Gastroesophageal sphincter (tissue), 4 donors: ENCODE measurements around the gene ZNF804A. TPM values are rescaled to one million over a fixed set of nuclear protein-coding genes. Genes with fewer than 3 reads are reported as not detected.

Source experiments
- ATAC-seq: fragments of 150-250 bp; one replicate; pipeline ENCODE4 v1.9.1; 2016; ENCODE audit warnings: mild to moderate bottlenecking, moderate library complexity
- H3K27ac ChIP-seq, 4 donors: fragments of 200-600 bp; sonication (generic) in 3 of 4; 1 replicate in 3 of 4; 2 replicates in 1 of 4; pipeline ENCODE4 v1.5.1; 2016 to 2019
- H3K27me3 ChIP-seq: fragments of 200-600 bp; sonication (generic); one replicate; pipeline ENCODE4 v1.5.1; 2019
- H3K36me3 ChIP-seq, 2 donors: fragments of 200-600 bp; sonication (generic); one replicate each; pipeline ENCODE4 v1.5.1; 2019; ENCODE audit warnings: control low read depth in 1 of 2
- H3K4me1 ChIP-seq, 3 donors: fragments of 200-600 bp; sonication (generic); 1 replicate in 2 of 3; 2 replicates in 1 of 3; pipeline ENCODE4 v1.5.1; 2016 to 2019; ENCODE audit warnings: control low read depth in 2 of 3
- H3K4me3 ChIP-seq, 2 donors: fragments of 200-600 bp; sonication (generic); one replicate each; pipeline ENCODE4 v1.5.1; 2019; ENCODE audit warnings: mild to moderate bottlenecking in 1 of 2, moderate library complexity in 1 of 2
- H3K9me3 ChIP-seq, 3 donors: fragments of 200-600 bp; sonication (generic); one replicate each; pipeline ENCODE4 v1.5.1; 2017 to 2019; ENCODE audit warnings: control low read depth in 2 of 3
- EP300 ChIP-seq: sonication (generic); formaldehyde crosslinking; IDR thresholded peaks from one replicate; pipeline ENCODE4 v1.6.1; 2017; ENCODE audit warnings: antibody characterized with exemption, mild to moderate bottlenecking
- POLR2A ChIP-seq, 2 donors: fragments of 450-650 bp; IDR thresholded peaks; one replicate each; pipeline ENCODE4 v1.6.1; 2017; ENCODE audit warnings: antibody characterized with exemption in 2 of 2, mild to moderate bottlenecking in 2 of 2, moderate library complexity in 1 of 2
- POLR2AphosphoS5 ChIP-seq: sonication (generic); formaldehyde crosslinking; IDR thresholded peaks from one replicate; pipeline ENCODE4 v1.6.1; 2017; ENCODE audit warnings: antibody characterized with exemption
- WGBS, 2 donors: methylation state at CpG; one replicate each; pipeline ENCODE4 v1.1.5; 2018; ENCODE audit warnings: low coverage in 1 of 2; 5-methylcytosine and 5-hydroxymethylcytosine counted together
- total RNA-seq, 4 donors: library from RNA; depleted of rRNA; stranded (reverse); fragments of >200 nt; gene quantifications; one replicate each; pipeline ENCODE4 v1.1.0, GENCODE V29; 2016
- TF ChIP-seq, protein P1 (sequence below), 4 experiments: fragments of 200-600 bp in 2 of 4; fragments of 450-650 bp in 2 of 4; sonication (generic) in 1 of 4; IDR thresholded peaks; one replicate each; pipeline ENCODE4 v1.5.1; 2017 to 2019; ENCODE audit warnings: antibody characterized with exemption in 4 of 4, mild to moderate bottlenecking in 2 of 4, moderate library complexity in 2 of 4

ZNF804A gene
- total RNA-seq, 4 donors from 2014 or later, result under 0.01 to 0.08 (median 0.07) TPM; not detected in 1

GRCh38 chr2:184923751-184924150 is 325.4 kb downstream of the ZNF804A start:
- H3K9me3 ChIP-seq, result peaks cover 0 to 29% (median 0%) of the 10 kb centered on the region in 3 donors
- no peak overlapping the region for H3K4me3 ChIP-seq
- no peak overlapping the region for H3K27ac ChIP-seq
- TF ChIP-seq EP300, result no peak
- TF ChIP-seq POLR2AphosphoS5, result no peak
- TF ChIP-seq POLR2A (IDR thresholded peaks at IDR 0.05), result no peak
- TF ChIP-seq, protein P1, sequence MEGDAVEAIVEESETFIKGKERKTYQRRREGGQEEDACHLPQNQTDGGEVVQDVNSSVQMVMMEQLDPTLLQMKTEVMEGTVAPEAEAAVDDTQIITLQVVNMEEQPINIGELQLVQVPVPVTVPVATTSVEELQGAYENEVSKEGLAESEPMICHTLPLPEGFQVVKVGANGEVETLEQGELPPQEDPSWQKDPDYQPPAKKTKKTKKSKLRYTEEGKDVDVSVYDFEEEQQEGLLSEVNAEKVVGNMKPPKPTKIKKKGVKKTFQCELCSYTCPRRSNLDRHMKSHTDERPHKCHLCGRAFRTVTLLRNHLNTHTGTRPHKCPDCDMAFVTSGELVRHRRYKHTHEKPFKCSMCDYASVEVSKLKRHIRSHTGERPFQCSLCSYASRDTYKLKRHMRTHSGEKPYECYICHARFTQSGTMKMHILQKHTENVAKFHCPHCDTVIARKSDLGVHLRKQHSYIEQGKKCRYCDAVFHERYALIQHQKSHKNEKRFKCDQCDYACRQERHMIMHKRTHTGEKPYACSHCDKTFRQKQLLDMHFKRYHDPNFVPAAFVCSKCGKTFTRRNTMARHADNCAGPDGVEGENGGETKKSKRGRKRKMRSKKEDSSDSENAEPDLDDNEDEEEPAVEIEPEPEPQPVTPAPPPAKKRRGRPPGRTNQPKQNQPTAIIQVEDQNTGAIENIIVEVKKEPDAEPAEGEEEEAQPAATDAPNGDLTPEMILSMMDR (IDR thresholded peaks at IDR 0.05), result no peak
- WGBS, 2 donors, result 43 to 70% methylated on average over 1 of the region's 1 CpG
- H3K27me3 ChIP-seq, result no peaks in the 10 kb centered on the region
- H3K36me3 ChIP-seq, result no peaks in the 10 kb centered on the region
- ATAC-seq, result no peak
- H3K4me1 ChIP-seq, result no peaks in the 10 kb centered on the region

DNA sequence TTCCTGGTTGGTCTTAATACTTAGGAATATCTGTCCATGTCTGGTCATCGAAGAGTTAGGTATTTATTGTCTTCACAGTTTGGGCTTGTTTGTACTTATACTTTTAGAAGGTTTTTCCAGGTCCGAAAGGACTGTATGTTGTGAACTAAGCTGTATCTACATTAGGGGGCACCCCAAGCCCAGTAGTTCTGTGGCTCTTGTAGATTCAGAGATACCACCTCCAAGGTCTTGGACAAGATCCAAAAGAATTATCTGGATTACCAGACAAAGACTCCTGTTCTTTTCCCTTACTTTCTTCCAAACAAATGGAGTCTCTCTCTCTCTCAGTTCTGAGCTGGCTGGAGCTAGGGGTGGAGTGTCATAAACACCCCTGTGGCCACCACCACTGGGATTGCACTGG is 328.7 kb downstream of the ZNF804A start:
- no peak for ATAC-seq
- H3K36me3 ChIP-seq, result no peaks in the 10 kb centered on the region
- no peak overlapping the region for H3K27ac ChIP-seq
- H3K9me3 ChIP-seq, result peaks cover 0 to 29% (median 0%) of the 10 kb centered on the region in 3 donors
- H3K4me1 ChIP-seq, result no peaks in the 10 kb centered on the region
- TF ChIP-seq EP300, result no peak
- TF ChIP-seq POLR2A (IDR thresholded peaks at IDR 0.05), result no peak
- TF ChIP-seq POLR2AphosphoS5, result no peak
- TF ChIP-seq, protein P1 (IDR thresholded peaks at IDR 0.05), result no peak
- no peak overlapping the region for H3K4me3 ChIP-seq
- 87 to 100% methylated on average over 2 of the region's 2 CpGs for WGBS, 2 donors
- no peaks in the 10 kb centered on the region for H3K27me3 ChIP-seq

DNA sequence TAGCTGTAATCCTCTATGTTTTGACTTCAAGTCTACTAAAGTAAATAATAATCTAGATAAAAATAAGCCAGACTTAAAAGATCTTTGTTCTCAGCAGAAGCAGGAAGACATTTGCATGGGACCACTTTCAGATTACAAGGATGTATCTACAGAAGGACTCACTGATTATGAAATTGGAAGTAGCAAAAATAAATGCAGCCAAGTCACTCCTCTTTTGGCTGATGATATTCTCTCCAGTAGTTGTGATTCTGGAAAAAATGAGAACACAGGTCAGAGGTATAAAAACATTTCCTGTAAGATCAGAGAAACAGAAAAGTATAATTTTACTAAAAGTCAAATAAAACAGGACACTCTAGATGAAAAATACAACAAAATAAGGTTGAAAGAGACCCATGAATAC is 338.4 kb downstream of the ZNF804A start:
- Histone ChIP-seq H3K9me3 (no peaks in the 10 kb centered on the region), H3K27ac (no peak overlapping the region), H3K4me3 (no peak overlapping the region), H3K4me1 (no peaks in the 10 kb centered on the region), H3K36me3 (no peaks in the 10 kb centered on the region), H3K27me3 (no peaks in the 10 kb centered on the region)
- TF ChIP-seq, protein P1 (IDR thresholded peaks at IDR 0.05), result no peak
- TF ChIP-seq POLR2AphosphoS5, result no peak
- no peak for TF ChIP-seq EP300
- TF ChIP-seq POLR2A (IDR thresholded peaks at IDR 0.05), result no peak
- no peak for ATAC-seq

DNA sequence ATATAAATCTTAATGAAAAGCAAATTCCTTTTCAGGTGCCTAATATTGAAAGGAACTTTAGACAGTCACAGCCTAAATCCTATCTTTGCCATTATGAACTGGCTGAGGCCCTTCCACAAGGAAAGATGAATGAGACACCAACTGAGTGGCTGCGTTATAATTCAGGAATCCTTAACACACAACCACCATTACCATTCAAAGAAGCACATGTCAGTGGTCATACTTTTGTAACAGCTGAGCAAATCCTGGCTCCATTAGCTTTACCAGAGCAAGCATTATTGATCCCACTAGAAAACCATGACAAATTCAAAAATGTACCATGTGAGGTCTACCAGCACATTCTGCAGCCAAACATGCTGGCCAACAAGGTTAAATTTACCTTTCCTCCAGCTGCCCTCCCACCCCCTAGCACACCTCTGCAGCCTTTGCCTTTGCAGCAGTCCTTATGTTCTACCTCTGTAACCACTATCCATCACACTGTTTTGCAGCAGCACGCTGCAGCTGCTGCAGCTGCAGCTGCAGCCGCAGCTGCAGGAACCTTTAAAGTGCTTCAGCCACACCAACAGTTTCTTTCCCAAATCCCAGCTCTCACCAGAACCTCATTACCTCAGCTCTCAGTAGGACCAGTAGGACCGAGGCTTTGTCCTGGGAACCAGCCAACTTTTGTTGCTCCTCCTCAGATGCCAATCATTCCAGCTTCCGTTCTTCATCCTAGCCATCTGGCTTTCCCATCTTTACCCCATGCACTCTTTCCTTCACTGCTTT is 340.1 kb downstream of the ZNF804A start:
- TF ChIP-seq EP300 (no peak), POLR2A (IDR thresholded peaks at IDR 0.05) (no peak), POLR2AphosphoS5 (no peak)
- TF ChIP-seq, protein P1 (IDR thresholded peaks at IDR 0.05), result no peak
- Histone ChIP-seq H3K9me3 (no peaks in the 10 kb centered on the region), H3K27me3 (no peaks in the 10 kb centered on the region), H3K36me3 (no peaks in the 10 kb centered on the region), H3K4me1 (no peaks in the 10 kb centered on the region), H3K4me3 (no peak overlapping the region), H3K27ac (no peak overlapping the region)
- 70 to 90% methylated on average over 2 to 5 of the region's 5 CpGs for WGBS, 2 donors
- ATAC-seq, result no peak

- Histone ChIP-seq H3K27ac (no peak overlapping the region), H3K9me3 (no peaks in the 10 kb centered on the region), H3K4me1 (no peaks in the 10 kb centered on the region), H3K4me3 (no peak overlapping the region), H3K36me3 (no peaks in the 10 kb centered on the region), H3K27me3 (no peaks in the 10 kb centered on the region)
- 63 to 71% methylated on average over 2 to 4 of the region's 4 CpGs for WGBS, 2 donors
- TF ChIP-seq, protein P1 (IDR thresholded peaks at IDR 0.05), result no peak
- no peak for TF ChIP-seq POLR2AphosphoS5
- TF ChIP-seq EP300, result no peak
- no peak for TF ChIP-seq POLR2A (IDR thresholded peaks at IDR 0.05)
- no peak for ATAC-seq
These were observed 347.0 kb downstream of the ZNF804A start for GRCh38 chr2:184945326-184945725.
